Kidney (tissue), 14 donors: Measurements from ENCODE around the gene SH2D1B. TPM values are rescaled to one million over a fixed set of nuclear protein-coding genes. Genes with fewer than 3 reads are reported as not detected.

Experiments used
- DNase-seq, 5 donors: peaks; one replicate each; pipeline ENCODE4 v3.0.0-alpha.2; 2013 to 2020
- FAIRE-seq: peaks from 2 replicates; lab custom pipeline; 2012; peaks lifted over from hg19 to GRCh38; lab: Jason Lieb, UNC
- H3K27ac ChIP-seq, 2 donors: one replicate each; pipeline ENCODE4 v1.7.0; 2013; ENCODE audit warnings: low read depth in 2 of 2, low read length in 2 of 2, inconsistent platforms in 1 of 2
- H3K27me3 ChIP-seq: one replicate; pipeline ENCODE4 v1.7.1; 2013; ENCODE audit warnings: low read length, inconsistent platforms; ENCODE audit not compliant: control insufficient read depth, insufficient read depth
- H3K36me3 ChIP-seq, 3 donors: one replicate each; pipeline versions ENCODE4 v1.7.0 to v1.7.1; 2013; ENCODE audit warnings: low read length in 3 of 3, control low read depth in 1 of 3, inconsistent platforms in 1 of 3; ENCODE audit not compliant: insufficient read depth in 3 of 3, control insufficient read depth in 2 of 3
- H3K4me1 ChIP-seq, 3 donors: one replicate each; pipeline versions ENCODE4 v1.7.0 to v1.7.1; 2013; ENCODE audit warnings: low read length in 3 of 3, inconsistent platforms in 1 of 3, low read depth in 1 of 3; ENCODE audit not compliant: control insufficient read depth in 2 of 3, insufficient read depth in 2 of 3
- H3K4me3 ChIP-seq, 3 donors: one replicate each; pipeline versions ENCODE4 v1.7.0 to v1.8.1; 2013; ENCODE audit warnings: low read length in 3 of 3, control low read depth in 1 of 3, inconsistent platforms in 1 of 3
- H3K9ac ChIP-seq, 3 donors: one replicate each; pipeline versions ENCODE4 v1.7.0 to v1.7.1; 2013; ENCODE audit warnings: low read length in 3 of 3, control low read depth in 1 of 3, inconsistent platforms in 1 of 3
- H3K9me3 ChIP-seq, 3 donors: one replicate each; pipeline versions ENCODE4 v1.7.0 to v1.7.1; 2013; ENCODE audit warnings: low read length in 3 of 3, control low read depth in 1 of 3, inconsistent platforms in 1 of 3; ENCODE audit not compliant: control insufficient read depth in 2 of 3, insufficient read depth in 1 of 3
- intact Hi-C: fragments of 100-400 bp; cut with DNase I; formaldehyde crosslinking; loops from one replicate; pipeline ENCODE4 v1.11.1; 2022
- polyA plus RNA-seq: library from polyadenylated mRNA; stranded (reverse); fragments of 350-450 nt; fragmentation: Illumina TruSeq; extraction: RNeasy Lipid Tissue Mini Kit (QIAGEN cat#74804); gene quantifications from one replicate; pipeline ENCODE4 v1.2.3, GENCODE V29; 2014; ENCODE audit warnings: low read depth, low replicate concordance; ENCODE audit not compliant: insufficient read depth
- total RNA-seq: library from RNA; stranded (reverse); fragmentation: NEBNext Ultra II Directional; extraction: Animal tissue kit (Norgen Biotek cat#: 25700); gene quantifications from one replicate; pipeline ENCODE4 v1.2.1, GENCODE V29; 2021
- TF ChIP-seq, protein P1 (sequence below): IDR thresholded peaks from 3 replicates; pipeline ENCODE4 v1.5.1; 2012; ENCODE audit warnings: mild to moderate bottlenecking, moderate library complexity, borderline replicate concordance; ENCODE audit not compliant: insufficient read depth; ENCODE audit errors: extremely low read depth
- donor health status: control.
- donor health status: control.
- donor health status: control.
- donor health status: control.
- donor health status: control.
- donor health status: DM: yes; HTN: yes; CAD: no.
- donor health status: Normal renal cell carcinoma (clear cell type).

SH2D1B gene
- total and polyA plus RNA-seq, 2 donors from 2014 or later = 0.76 TPM; not detected in 1

DNA sequence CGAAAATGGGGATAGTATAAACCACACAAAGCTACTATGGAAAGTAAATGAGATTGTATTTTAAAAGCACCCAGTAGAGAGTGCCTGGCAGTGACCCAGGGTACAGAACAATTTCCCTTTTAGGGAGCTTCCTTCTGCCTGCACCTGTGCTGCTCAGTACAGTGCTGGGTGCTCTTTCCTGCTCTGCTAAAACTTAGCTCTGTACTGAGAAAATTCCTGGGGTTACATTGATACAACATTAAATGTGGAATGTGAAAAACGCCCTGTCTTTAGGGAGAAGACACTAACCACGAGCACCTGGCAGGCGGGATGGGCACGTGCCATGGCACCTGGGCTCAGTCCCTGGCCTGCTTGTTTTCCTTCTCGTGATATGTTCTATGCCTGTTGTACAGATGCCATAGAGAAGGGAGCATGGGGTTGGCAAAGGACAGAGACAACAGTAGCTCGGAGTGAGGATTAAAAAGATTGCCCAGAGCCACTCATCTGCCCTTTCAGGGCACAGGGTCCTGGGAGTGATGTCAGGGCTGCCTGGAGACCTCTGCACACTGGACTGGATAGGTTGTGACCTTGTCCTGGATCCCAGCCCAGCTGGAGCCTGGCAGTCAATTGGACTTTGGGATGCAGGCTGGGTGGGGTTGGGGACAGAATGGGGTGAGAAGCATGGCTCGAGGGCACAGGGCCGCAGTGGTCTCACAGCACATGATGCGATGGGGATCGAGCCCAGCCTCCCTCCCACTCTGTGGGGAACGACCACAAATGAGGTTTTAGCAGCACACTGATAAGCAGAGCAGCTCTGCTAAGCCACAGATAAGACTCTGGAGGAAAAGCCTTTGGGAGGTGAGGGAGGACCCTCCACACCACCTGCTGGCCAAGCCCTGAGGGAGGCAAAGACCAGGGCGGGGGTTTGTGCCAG is 39.5 kb downstream of the SH2D1B start:
- FAIRE-seq = no peak
- TF ChIP-seq, protein P1, sequence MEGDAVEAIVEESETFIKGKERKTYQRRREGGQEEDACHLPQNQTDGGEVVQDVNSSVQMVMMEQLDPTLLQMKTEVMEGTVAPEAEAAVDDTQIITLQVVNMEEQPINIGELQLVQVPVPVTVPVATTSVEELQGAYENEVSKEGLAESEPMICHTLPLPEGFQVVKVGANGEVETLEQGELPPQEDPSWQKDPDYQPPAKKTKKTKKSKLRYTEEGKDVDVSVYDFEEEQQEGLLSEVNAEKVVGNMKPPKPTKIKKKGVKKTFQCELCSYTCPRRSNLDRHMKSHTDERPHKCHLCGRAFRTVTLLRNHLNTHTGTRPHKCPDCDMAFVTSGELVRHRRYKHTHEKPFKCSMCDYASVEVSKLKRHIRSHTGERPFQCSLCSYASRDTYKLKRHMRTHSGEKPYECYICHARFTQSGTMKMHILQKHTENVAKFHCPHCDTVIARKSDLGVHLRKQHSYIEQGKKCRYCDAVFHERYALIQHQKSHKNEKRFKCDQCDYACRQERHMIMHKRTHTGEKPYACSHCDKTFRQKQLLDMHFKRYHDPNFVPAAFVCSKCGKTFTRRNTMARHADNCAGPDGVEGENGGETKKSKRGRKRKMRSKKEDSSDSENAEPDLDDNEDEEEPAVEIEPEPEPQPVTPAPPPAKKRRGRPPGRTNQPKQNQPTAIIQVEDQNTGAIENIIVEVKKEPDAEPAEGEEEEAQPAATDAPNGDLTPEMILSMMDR = no peak

DNA sequence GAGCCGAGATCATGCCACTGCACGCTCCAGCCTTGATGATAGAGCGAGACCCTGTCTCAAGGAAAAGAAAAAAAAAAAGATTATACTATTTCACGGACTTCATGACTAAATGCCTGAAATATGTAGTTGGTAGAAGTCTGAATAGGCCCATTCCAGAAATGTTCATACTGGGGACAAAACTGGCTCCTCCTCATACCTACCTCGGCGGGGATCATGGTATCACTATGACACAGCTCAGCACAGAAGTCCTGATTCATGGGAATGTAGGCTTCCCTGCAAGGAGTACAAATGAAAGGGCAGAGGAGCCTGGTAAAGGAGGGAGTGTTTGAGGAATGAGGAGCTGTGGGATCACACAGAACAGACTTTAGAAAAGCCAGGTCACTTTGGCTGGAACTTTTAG is 40.3 kb downstream of the SH2D1B start:
- no peak overlapping the region for H3K4me3 ChIP-seq
- DNase-seq = no peak
- H3K9ac ChIP-seq = no peak overlapping the region
- no peaks in the 10 kb centered on the region for H3K4me1 ChIP-seq
- no peaks in the 10 kb centered on the region for H3K9me3 ChIP-seq
- H3K27ac ChIP-seq = no peak overlapping the region
- no peaks in the 10 kb centered on the region for H3K27me3 ChIP-seq
- intact Hi-C loops = loop anchor here (10.0 kb wide), 1 partner anchor 317 kb away; no protein-coding TSS in a partner anchor
- H3K36me3 ChIP-seq = no peaks in the 10 kb centered on the region
- FAIRE-seq = no peak
- TF ChIP-seq, protein P1 = no peak

More for the DNA sequence above, 39.5 kb downstream of the SH2D1B start:
- no peaks in the 10 kb centered on the region for H3K27me3 ChIP-seq
- no peak for DNase-seq
- no peak overlapping the region for H3K27ac ChIP-seq
- no peak overlapping the region for H3K4me3 ChIP-seq
- H3K9ac ChIP-seq = no peak overlapping the region
- H3K4me1 ChIP-seq = no peaks in the 10 kb centered on the region
- H3K9me3 ChIP-seq = no peaks in the 10 kb centered on the region
- H3K36me3 ChIP-seq = no peaks in the 10 kb centered on the region
- intact Hi-C loops = loop anchor here (10.0 kb wide), 1 partner anchor 318 kb away; no protein-coding TSS in a partner anchor

- DNase-seq (no peak), FAIRE-seq (no peak)
- no peak overlapping the region for H3K27ac ChIP-seq
- H3K36me3 ChIP-seq = no peaks in the 10 kb centered on the region
- TF ChIP-seq, protein P1 = no peak
- H3K27me3 ChIP-seq = no peaks in the 10 kb centered on the region
- H3K9me3 ChIP-seq = no peaks in the 10 kb centered on the region
- H3K4me3 ChIP-seq = no peak overlapping the region
- intact Hi-C loops = loop anchor here (10.0 kb wide), 1 partner anchor 316 kb away; no protein-coding TSS in a partner anchor
- no peak overlapping the region for H3K9ac ChIP-seq
- H3K4me1 ChIP-seq = no peaks in the 10 kb centered on the region
Observed at GRCh38 chr1:162370721-162371120, 41.2 kb downstream of the SH2D1B start.
